Activated B cell treated with CpG ODN at 0.5 μM for 24 hours (primary cell): ENCODE results near the gene USP17L25. TPM values are rescaled to one million over a fixed set of nuclear protein-coding genes. Genes with fewer than 3 reads are reported as not detected.
"Not testable (repeated sequence)": the region's sequence is repeated elsewhere in the genome, so short reads cannot be mapped to it uniquely, and the experiment has no call there.

ENCODE experiments used
- ATAC-seq: fragments of 200-7000 bp; cut with Tn5 transposase; one replicate; pipeline ENCODE4 v1.10.0; 2021; ENCODE audit warnings: low read depth, mild to moderate bottlenecking, moderate library complexity
- CTCF ChIA-PET: fragments of 350-600 bp; sonication (Branson Sonifier 250); formaldehyde crosslinking; loops from one replicate; lab custom pipeline; 2021; ENCODE audit warnings: antibody characterized with exemption; lab: Charles Lee
- POLR2A ChIA-PET: fragments of 350-600 bp; sonication (Branson Sonifier 250); formaldehyde crosslinking; loops from one replicate; lab custom pipeline; 2021; ENCODE audit warnings: antibody characterized with exemption; lab: Charles Lee
- DNase-seq: peaks from one replicate; pipeline ENCODE4 v3.0.0; 2022
- H3K27ac Mint-ChIP-seq: one replicate; pipeline ENCODE4 v1.8.0; 2020; ENCODE audit warnings: mixed read lengths
- H3K27me3 Mint-ChIP-seq: one replicate; pipeline ENCODE4 v1.8.0; 2021; ENCODE audit warnings: mixed read lengths
- H3K36me3 Mint-ChIP-seq: one replicate; pipeline ENCODE4 v1.8.0; 2021; ENCODE audit warnings: low read depth, mixed read lengths
- H3K4me1 Mint-ChIP-seq: one replicate; pipeline ENCODE4 v1.8.0; 2021; ENCODE audit warnings: mixed read lengths
- H3K4me3 Mint-ChIP-seq: one replicate; pipeline ENCODE4 v1.8.0; 2020; ENCODE audit warnings: mild to moderate bottlenecking, mixed read lengths
- H3K9me3 Mint-ChIP-seq: one replicate; pipeline ENCODE4 v1.8.0; 2020; ENCODE audit warnings: mixed read lengths
- intact Hi-C: fragments of 100-400 bp; cut with micrococcal nuclease; formaldehyde crosslinking; loops from one replicate; pipeline ENCODE4 v1.15.1; 2024
- total RNA-seq: library from RNA; stranded (reverse); gene quantifications from 2 replicates; pipeline ENCODE4 v1.2.3, GENCODE V29; 2022

USP17L25 gene
- not detected in 2 replicates for total RNA-seq

GRCh38 chr4:9329611-9330010, at the start of gene USP17L25:
TSS of gene USP17L25 (plus strand) at chr4:9329911. CDS start at chr4:9329911, 0 bp downstream.
- not testable (repeated sequence) for H3K27me3 Mint-ChIP-seq, H3K9me3 Mint-ChIP-seq, ATAC-seq

GRCh38 chr4:9324191-9324590, 5.5 kb upstream of the USP17L25 start:
- H3K9me3 Mint-ChIP-seq, intact Hi-C loops, CTCF ChIA-PET, H3K36me3 Mint-ChIP-seq, H3K27ac Mint-ChIP-seq, POLR2A ChIA-PET, H3K4me3 Mint-ChIP-seq, H3K4me1 Mint-ChIP-seq, ATAC-seq, DNase-seq, H3K27me3 Mint-ChIP-seq: not testable (repeated sequence)

More at GRCh38 chr4:9329611-9330010, at the start of gene USP17L25:
- POLR2A ChIA-PET, H3K4me1 Mint-ChIP-seq, CTCF ChIA-PET, H3K36me3 Mint-ChIP-seq, intact Hi-C loops, DNase-seq, H3K4me3 Mint-ChIP-seq, H3K27ac Mint-ChIP-seq: not testable (repeated sequence)

GRCh38 chr4:9324865-9325264, 4.8 kb upstream of the USP17L25 start, which contains the start of gene USP17L24:
TSS of gene USP17L24 (plus strand) at chr4:9325165. CDS start at chr4:9325165, 0 bp downstream.
- DNase-seq, CTCF ChIA-PET, H3K27ac Mint-ChIP-seq, POLR2A ChIA-PET, intact Hi-C loops, ATAC-seq, H3K27me3 Mint-ChIP-seq, H3K36me3 Mint-ChIP-seq, H3K4me3 Mint-ChIP-seq, H3K9me3 Mint-ChIP-seq, H3K4me1 Mint-ChIP-seq: not testable (repeated sequence)

- POLR2A ChIA-PET, CTCF ChIA-PET, H3K9me3 Mint-ChIP-seq: not testable (repeated sequence)
Measured at GRCh38 chr4:9334358-9334757, 4.6 kb downstream of the USP17L25 start, which contains the start of gene USP17L26. TSS of gene USP17L26 (plus strand) at chr4:9334658. CDS start at chr4:9334658, 0 bp downstream.

GRCh38 chr4:9339103-9339502, 9.4 kb downstream of the USP17L25 start, which contains the start of gene USP17L5:
TSS of gene USP17L5 (plus strand) at chr4:9339403. CDS start at chr4:9339403, 0 bp downstream.
- H3K9me3 Mint-ChIP-seq, H3K36me3 Mint-ChIP-seq, H3K4me3 Mint-ChIP-seq, ATAC-seq, DNase-seq, intact Hi-C loops, H3K27ac Mint-ChIP-seq, H3K4me1 Mint-ChIP-seq, POLR2A ChIA-PET, CTCF ChIA-PET, H3K27me3 Mint-ChIP-seq: not testable (repeated sequence)

More at GRCh38 chr4:9334358-9334757, 4.6 kb downstream of the USP17L25 start, which contains the start of gene USP17L26:
- H3K4me1 Mint-ChIP-seq, DNase-seq, intact Hi-C loops, H3K36me3 Mint-ChIP-seq, ATAC-seq, H3K27me3 Mint-ChIP-seq, H3K4me3 Mint-ChIP-seq, H3K27ac Mint-ChIP-seq: not testable (repeated sequence)

GRCh38 chr4:9343848-9344247, 14.1 kb downstream of the USP17L25 start, which contains the start of gene USP17L27:
TSS of gene USP17L27 (plus strand) at chr4:9344148. CDS start at chr4:9344148, 0 bp downstream.
- not testable (repeated sequence) for H3K4me1 Mint-ChIP-seq

GRCh38 chr4:9348593-9348992, 18.9 kb downstream of the USP17L25 start, which contains the start of gene USP17L28:
TSS of gene USP17L28 (plus strand) at chr4:9348893. CDS start at chr4:9348893, 0 bp downstream.
- H3K9me3 Mint-ChIP-seq, CTCF ChIA-PET, H3K27me3 Mint-ChIP-seq, ATAC-seq, H3K4me3 Mint-ChIP-seq, POLR2A ChIA-PET, DNase-seq, H3K36me3 Mint-ChIP-seq, H3K4me1 Mint-ChIP-seq, intact Hi-C loops, H3K27ac Mint-ChIP-seq: not testable (repeated sequence)

More at GRCh38 chr4:9343848-9344247, 14.1 kb downstream of the USP17L25 start, which contains the start of gene USP17L27:
- CTCF ChIA-PET, DNase-seq, H3K27me3 Mint-ChIP-seq, H3K27ac Mint-ChIP-seq, H3K9me3 Mint-ChIP-seq, intact Hi-C loops, ATAC-seq, H3K36me3 Mint-ChIP-seq, POLR2A ChIA-PET, H3K4me3 Mint-ChIP-seq: not testable (repeated sequence)

- intact Hi-C loops, CTCF ChIA-PET, POLR2A ChIA-PET, H3K4me1 Mint-ChIP-seq, ATAC-seq, H3K4me3 Mint-ChIP-seq, H3K27me3 Mint-ChIP-seq, DNase-seq, H3K36me3 Mint-ChIP-seq, H3K27ac Mint-ChIP-seq, H3K9me3 Mint-ChIP-seq: not testable (repeated sequence)
Measured at GRCh38 chr4:9350866-9351265, 21.2 kb downstream of the USP17L25 start.

- POLR2A ChIA-PET, ATAC-seq: not testable (repeated sequence)
Measured at GRCh38 chr4:9353338-9353737, 23.6 kb downstream of the USP17L25 start, which contains the start of gene USP17L29. TSS of gene USP17L29 (plus strand) at chr4:9353638. CDS start at chr4:9353638, 0 bp downstream.

GRCh38 chr4:9362829-9363228, 33.1 kb downstream of the USP17L25 start, which contains the start of gene USP17L30:
TSS of gene USP17L30 (plus strand) at chr4:9363129. CDS start at chr4:9363129, 0 bp downstream.
- ATAC-seq, H3K36me3 Mint-ChIP-seq, H3K27ac Mint-ChIP-seq, H3K27me3 Mint-ChIP-seq, DNase-seq, H3K4me1 Mint-ChIP-seq, POLR2A ChIA-PET, H3K9me3 Mint-ChIP-seq, CTCF ChIA-PET, H3K4me3 Mint-ChIP-seq, intact Hi-C loops: not testable (repeated sequence)

More at GRCh38 chr4:9353338-9353737, 23.6 kb downstream of the USP17L25 start, which contains the start of gene USP17L29:
- DNase-seq, H3K4me3 Mint-ChIP-seq, H3K27me3 Mint-ChIP-seq, intact Hi-C loops, CTCF ChIA-PET, H3K9me3 Mint-ChIP-seq, H3K4me1 Mint-ChIP-seq, H3K36me3 Mint-ChIP-seq, H3K27ac Mint-ChIP-seq: not testable (repeated sequence)

GRCh38 chr4:9379881-9380280, 50.2 kb downstream of the USP17L25 start:
- H3K9me3 Mint-ChIP-seq, H3K4me3 Mint-ChIP-seq, POLR2A ChIA-PET, DNase-seq, ATAC-seq, H3K36me3 Mint-ChIP-seq, H3K4me1 Mint-ChIP-seq, H3K27me3 Mint-ChIP-seq, CTCF ChIA-PET, H3K27ac Mint-ChIP-seq, intact Hi-C loops: not testable (repeated sequence)
